Activated CD8-positive, alpha-beta memory T cell treated with anti-CD3 and anti-CD28 coated beads, Interleukin-2, amount 10 ng/mL, durations not matched to agents 7 days and 5 days (primary cell): ENCODE results near the gene CAPRIN1. TPM values are rescaled to one million over a fixed set of nuclear protein-coding genes. Genes with fewer than 3 reads are reported as not detected.
"Not testable (repeated sequence)": the region's sequence is repeated elsewhere in the genome, so short reads cannot be mapped to it uniquely, and the experiment has no call there.

Experiments used
- ATAC-seq: fragments of 150-1000 bp; cut with Tn5 transposase; one replicate; pipeline ENCODE4 v1.10.0; 2021; ENCODE audit warnings: moderate library complexity
- CTCF ChIA-PET: fragments of 350-600 bp; sonication (Branson Sonifier 250); formaldehyde crosslinking; loops from one replicate; lab custom pipeline; 2021; ENCODE audit warnings: antibody characterized with exemption; lab: Charles Lee
- DNase-seq: peaks from one replicate; pipeline ENCODE4 v3.0.0-alpha.2; 2020
- H3K27ac Mint-ChIP-seq: one replicate; pipeline ENCODE4 v1.8.0; 2021; ENCODE audit warnings: mild to moderate bottlenecking, mixed read lengths
- H3K27me3 Mint-ChIP-seq: one replicate; pipeline ENCODE4 v1.8.0; 2021; ENCODE audit warnings: mixed read lengths
- H3K36me3 Mint-ChIP-seq: one replicate; pipeline ENCODE4 v1.8.0; 2021; ENCODE audit warnings: mild to moderate bottlenecking, mixed read lengths
- H3K4me1 Mint-ChIP-seq: one replicate; pipeline ENCODE4 v1.8.0; 2021; ENCODE audit warnings: mixed read lengths
- H3K4me3 Mint-ChIP-seq: one replicate; pipeline ENCODE4 v1.8.0; 2021; ENCODE audit warnings: mild to moderate bottlenecking, moderate library complexity, mixed read lengths
- H3K9me3 Mint-ChIP-seq: one replicate; pipeline ENCODE4 v1.8.0; 2022; ENCODE audit warnings: low read depth, mixed read lengths
- total RNA-seq, 2 experiments: library from RNA; stranded (reverse); gene quantifications; one replicate each; pipeline ENCODE4 v1.2.3, GENCODE V29; 2021

Gene CAPRIN1
- total RNA-seq, 2 experiments from 2014 or later: 227 to 267 TPM

DNA sequence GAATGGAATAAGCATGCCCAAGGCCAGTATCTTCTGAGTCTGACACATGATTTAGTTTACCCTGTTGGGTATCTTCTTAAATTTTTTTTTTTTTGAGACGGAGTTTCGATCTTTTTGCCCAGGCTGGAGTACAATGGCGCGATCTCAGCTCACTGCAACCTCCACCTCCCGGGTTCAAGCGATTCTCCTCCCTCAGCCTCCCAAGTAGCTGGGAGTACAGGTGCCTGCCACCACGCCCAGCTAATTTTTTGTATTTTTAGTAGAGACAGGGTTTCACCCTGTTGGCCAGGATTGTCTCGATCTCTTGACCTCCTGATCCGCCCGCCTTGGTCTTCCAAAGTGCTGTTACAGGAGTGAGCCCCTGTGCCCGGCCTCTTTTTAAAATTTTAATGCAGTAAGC, 2.8 kb downstream of the CAPRIN1 start:
- CTCF ChIA-PET: interaction anchor here (0.9 to 1.4 kb wide), 2 partner anchors 10 to 20 kb away, joined by 3 read pairs; no protein-coding TSS in a partner anchor

DNA sequence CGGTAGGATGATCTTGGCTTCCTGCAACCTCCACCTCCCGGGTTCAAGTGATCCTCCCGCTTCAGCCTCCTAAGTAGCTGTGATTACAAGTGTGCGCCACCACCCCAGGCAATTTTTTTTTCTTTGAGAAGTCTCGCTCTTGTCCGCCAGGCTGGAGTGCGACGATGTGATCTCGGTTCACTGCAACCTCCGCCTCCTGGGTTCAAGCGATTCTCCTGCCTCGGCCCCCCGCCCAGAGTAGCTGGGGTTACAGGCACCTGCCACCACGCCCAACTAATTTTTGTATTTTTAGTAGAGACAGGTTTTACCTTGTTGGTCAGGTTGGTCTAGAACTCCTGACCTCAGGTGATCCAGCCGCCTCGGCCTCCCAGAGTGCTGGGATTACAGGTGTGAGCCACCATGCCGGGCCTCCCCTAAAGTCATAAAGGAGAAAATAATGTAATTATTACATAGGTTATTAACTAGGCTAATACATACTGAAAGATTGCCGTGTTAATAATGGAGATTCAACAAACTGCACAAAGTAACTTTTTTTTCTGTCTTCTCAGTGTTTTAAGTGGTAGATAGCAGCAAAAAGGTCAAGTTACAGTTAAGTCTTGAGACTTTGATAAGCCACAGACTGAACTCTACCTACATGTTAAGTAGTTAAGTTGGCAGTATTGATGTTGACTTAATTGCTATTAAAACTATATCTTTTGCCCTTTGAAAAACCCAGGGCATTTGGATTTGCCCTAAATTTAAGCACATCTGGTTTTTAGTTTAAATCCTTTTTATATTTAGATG, 3.9 kb downstream of the CAPRIN1 start:
- Mint-ChIP-seq H3K9me3 (no peaks in the 10 kb centered on the region), H3K27ac (no peak overlapping the region), H3K36me3 (peaks cover 43% of the 10 kb centered on the region), H3K4me3 (peak overlapping the region; percentile 42), H3K27me3 (no peaks in the 10 kb centered on the region), H3K4me1 (peaks cover 47% of the 10 kb centered on the region)
- ATAC-seq (no peak), DNase-seq (no peak)
- CTCF ChIA-PET: no interaction called here

More for the DNA sequence above, 2.8 kb downstream of the CAPRIN1 start:
- not testable (repeated sequence) for H3K27me3 Mint-ChIP-seq, DNase-seq, ATAC-seq, H3K9me3 Mint-ChIP-seq
- Mint-ChIP-seq H3K36me3 (peaks cover 40% of the 10 kb centered on the region), H3K4me1 (peaks cover 47% of the 10 kb centered on the region), H3K4me3 (peak overlapping the region; percentile 98), H3K27ac (peak overlapping the region; percentile 40)

DNA sequence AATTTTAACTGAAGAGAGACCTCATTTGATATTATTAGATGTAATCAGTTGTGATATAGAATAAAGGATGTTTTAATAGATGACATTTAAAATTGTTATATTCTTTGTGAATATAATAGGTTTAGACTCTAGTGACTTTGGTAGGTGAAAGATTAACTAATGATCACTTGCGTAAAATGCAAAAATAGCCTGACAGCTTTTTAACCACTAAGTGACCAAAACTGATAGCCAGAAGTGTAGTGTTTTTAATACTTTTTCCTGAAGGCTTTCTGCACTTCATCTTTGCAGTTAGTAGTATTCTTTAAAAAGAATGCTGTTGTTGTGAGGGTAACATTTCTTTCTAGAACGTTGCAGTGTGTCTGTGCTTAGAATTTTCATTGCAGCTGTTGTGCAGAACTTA, 5.1 kb downstream of the CAPRIN1 start:
- H3K9me3 Mint-ChIP-seq: no peaks in the 10 kb centered on the region
- DNase-seq (no peak), ATAC-seq (no peak)
- H3K4me3 Mint-ChIP-seq: no peak overlapping the region
- no peak overlapping the region for H3K27ac Mint-ChIP-seq
- peaks cover 44% of the 10 kb centered on the region for H3K4me1 Mint-ChIP-seq
- no peaks in the 10 kb centered on the region for H3K27me3 Mint-ChIP-seq
- CTCF ChIA-PET: interaction anchor here (3.6 kb wide), 1 partner anchor 11 kb away, joined by 12 read pairs; no protein-coding TSS in a partner anchor
- peaks cover 43% of the 10 kb centered on the region for H3K36me3 Mint-ChIP-seq

DNA sequence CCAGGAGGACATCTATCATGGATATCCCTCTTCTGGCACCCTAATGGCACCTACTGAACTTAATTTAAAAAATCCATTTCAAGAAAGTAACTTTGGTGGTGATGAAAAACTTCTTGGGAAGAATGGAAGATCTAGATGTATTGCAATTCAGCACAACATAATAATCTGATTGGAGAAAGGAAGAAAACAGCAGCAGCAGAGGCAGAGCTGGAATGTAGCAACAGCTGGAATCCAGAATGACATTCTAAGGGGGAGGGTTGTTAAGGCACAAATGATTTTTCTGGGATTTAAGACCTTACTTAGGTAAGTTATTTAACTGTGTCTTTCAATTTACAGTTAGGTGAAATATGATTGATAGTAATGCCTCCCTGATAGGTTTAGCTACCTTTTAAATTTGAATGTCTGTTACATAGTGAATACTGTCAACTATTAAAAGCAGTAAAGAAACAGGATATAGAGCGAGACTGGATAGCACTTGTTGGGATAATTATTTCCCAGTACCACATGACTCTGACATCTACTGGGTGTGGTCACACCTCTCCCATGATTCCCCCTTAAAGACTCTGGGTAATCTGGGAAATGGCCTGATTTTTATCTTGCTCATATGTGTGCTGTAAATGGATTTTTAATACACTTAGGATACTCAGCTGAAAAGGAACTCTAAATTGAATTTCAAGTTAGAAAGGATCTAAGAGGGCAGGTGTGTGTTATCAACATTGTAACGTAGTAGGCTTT, 11.7 kb downstream of the CAPRIN1 start:
- Mint-ChIP-seq H3K9me3 (no peaks in the 10 kb centered on the region), H3K27ac (peak overlapping the region; percentile 10), H3K4me3 (no peak overlapping the region), H3K27me3 (no peaks in the 10 kb centered on the region), H3K36me3 (peaks cover 42% of the 10 kb centered on the region), H3K4me1 (peaks cover 59% of the 10 kb centered on the region)
- DNase-seq (no peak), ATAC-seq (no peak)
- CTCF ChIA-PET: interaction anchor here (1.0 to 1.3 kb wide), 2 partner anchors 15 to 16 kb away, joined by 3 read pairs; no protein-coding TSS in a partner anchor

DNA sequence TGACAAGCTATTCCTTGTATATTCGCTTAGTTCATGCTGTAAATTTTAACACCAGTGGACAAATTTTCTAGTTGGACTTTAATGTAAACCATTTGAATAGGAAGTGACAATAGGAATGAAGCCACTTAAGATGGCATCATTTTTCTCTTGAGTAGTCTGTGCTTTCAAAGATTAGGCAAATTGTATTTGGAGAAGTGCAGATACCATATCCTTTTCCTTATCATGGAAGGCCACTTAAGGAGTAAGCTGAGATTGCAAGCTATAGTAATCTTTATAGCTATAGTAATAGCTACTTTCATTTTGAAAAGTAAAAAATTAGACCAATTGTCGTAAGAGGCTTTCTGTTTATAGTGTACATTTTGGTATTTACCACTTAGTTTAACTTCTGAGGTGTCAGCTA, 12.8 kb downstream of the CAPRIN1 start:
- CTCF ChIA-PET: interaction anchor here (0.8 to 1.4 kb wide), 6 partner anchors 11 to 924 kb away, joined by 3 to 6 read pairs (median 4); no protein-coding TSS in a partner anchor
- ATAC-seq (no peak), DNase-seq (no peak)
- Mint-ChIP-seq H3K27ac (peak overlapping the region; percentile 54), H3K4me1 (peaks cover 53% of the 10 kb centered on the region), H3K9me3 (no peaks in the 10 kb centered on the region), H3K36me3 (peaks cover 33% of the 10 kb centered on the region), H3K27me3 (no peaks in the 10 kb centered on the region), H3K4me3 (no peak overlapping the region)

DNA sequence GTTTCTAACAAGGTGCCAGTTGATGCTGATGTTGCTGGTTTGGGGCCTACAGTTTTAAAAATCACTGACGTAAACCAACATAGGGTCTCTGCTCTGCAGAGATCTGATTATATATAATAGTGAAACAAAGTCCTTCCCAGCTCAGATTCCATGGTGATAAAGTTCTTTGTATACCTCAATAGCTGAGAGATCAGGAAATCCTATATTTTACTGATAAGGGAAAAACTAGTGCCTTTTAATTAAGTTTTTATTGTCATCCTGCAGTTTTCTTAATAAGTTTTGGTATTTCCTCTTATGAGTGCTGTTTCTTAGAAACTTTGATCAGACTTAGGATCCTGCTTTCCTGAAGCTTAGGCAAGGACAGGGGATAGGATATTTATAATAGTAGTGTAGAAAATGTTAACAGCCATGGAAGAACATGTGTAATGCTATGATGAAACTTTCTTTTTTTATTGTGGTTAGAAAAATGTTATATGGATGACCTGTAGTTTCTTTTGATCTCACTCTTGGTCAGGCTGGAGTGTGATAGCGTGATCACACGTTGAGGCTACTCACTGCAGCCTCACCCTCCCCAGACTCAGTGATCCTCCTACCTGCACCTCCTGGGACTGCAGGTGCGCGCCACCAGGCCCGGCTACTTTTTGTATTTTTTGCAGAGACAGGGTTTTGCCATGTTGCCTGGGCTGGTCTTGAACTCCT, 14.1 kb downstream of the CAPRIN1 start:
- Mint-ChIP-seq H3K27ac (peak overlapping the region; percentile 63), H3K4me1 (peaks cover 55% of the 10 kb centered on the region), H3K9me3 (no peaks in the 10 kb centered on the region), H3K27me3 (no peaks in the 10 kb centered on the region), H3K36me3 (peaks cover 31% of the 10 kb centered on the region), H3K4me3 (no peak overlapping the region)
- ATAC-seq (peak; percentile 48), DNase-seq (no peak)
- CTCF ChIA-PET: interaction anchor here (2.1 kb wide), 1 partner anchor 20 kb away, joined by 4 read pairs; no protein-coding TSS in a partner anchor

DNA sequence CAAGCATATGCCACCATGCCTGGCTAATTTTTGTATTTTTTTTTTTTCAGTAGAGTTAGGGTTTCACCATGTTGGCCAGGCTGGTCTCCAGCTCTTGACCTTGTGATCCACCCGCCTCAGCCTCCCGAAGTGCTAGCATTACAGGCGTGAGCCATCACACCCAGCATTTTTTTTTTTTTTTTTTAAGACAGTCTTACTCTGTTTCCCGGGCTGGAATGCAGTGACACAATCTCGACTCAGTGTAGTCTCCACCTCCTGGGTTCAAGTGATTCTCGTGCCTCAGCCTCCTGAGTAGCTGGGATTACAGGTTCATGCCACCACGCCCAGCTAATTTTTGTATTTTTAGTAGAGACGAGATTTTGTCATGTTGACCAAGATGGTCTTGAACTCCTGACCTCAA, 15.2 kb downstream of the CAPRIN1 start:
- not testable (repeated sequence) for H3K4me3 Mint-ChIP-seq, ATAC-seq, H3K27me3 Mint-ChIP-seq, H3K9me3 Mint-ChIP-seq, DNase-seq
- CTCF ChIA-PET: interaction anchor here (2.1 to 2.8 kb wide), 2 partner anchors 9 to 19 kb away, joined by 4 to 12 read pairs; no protein-coding TSS in a partner anchor
- Mint-ChIP-seq H3K36me3 (peaks cover 33% of the 10 kb centered on the region), H3K4me1 (peaks cover 60% of the 10 kb centered on the region), H3K27ac (peak overlapping the region; percentile 62)

DNA sequence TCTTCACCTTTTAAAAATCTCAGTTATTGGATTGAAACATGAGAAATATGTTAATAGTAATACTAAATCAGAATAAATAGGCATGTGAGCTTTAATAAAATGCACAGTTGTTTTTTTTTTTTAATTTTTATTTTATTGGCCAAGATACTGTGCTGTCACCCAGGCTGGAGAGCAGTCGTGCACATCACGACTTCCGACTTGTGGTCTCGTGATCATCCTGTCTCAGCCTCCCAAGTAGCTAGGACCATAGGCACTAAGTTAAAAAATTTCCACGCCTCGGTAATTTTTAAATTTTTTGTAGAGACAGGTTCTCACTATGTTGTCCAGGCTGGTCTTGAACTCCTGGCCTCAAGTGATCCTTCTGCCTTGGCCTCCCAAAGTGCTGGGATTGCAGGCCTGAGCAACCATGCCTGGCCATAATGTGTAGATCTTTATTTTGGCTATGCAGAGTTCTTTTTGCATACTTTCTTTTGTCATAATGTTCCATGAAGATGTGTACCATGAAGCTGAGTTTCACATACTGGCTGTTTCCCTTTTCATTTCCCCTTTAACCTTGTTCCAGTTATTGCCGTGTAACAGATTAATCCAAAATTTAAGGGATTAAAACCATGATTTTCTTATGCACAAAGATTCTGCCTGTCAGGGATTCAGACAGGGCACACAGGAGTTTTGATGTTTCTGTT, 16.0 kb downstream of the CAPRIN1 start:
- H3K36me3 Mint-ChIP-seq: peaks cover 33% of the 10 kb centered on the region

DNA sequence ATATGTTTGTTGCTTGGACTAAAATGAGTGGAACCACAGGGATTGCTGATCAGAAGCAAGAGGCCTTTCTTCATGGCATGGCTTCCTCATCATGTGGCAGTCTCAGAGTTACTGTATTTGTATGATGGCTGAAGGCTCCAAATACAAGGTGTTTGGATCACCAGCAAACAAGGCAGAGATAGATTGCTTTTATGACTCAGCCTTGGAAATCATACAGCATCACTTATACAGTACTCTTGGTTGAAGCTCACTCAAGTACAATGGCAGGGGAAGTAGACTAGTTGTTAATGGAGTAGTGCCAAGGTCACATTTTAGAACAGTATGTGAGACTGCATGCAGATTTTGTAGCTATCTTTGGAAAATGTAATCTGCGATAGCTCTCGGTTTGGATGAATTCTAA, 16.6 kb downstream of the CAPRIN1 start:
- Mint-ChIP-seq H3K4me3 (no peak overlapping the region), H3K27me3 (no peaks in the 10 kb centered on the region), H3K4me1 (peaks cover 57% of the 10 kb centered on the region), H3K9me3 (no peaks in the 10 kb centered on the region), H3K36me3 (peaks cover 31% of the 10 kb centered on the region), H3K27ac (peak overlapping the region; percentile 14)
- DNase-seq (no peak), ATAC-seq (no peak)
- CTCF ChIA-PET: interaction anchor here (2.8 kb wide), 1 partner anchor 10 kb away, joined by 12 read pairs; no protein-coding TSS in a partner anchor

More for the DNA sequence above, 16.0 kb downstream of the CAPRIN1 start:
- peaks cover 59% of the 10 kb centered on the region for H3K4me1 Mint-ChIP-seq
- DNase-seq: no peak
- H3K9me3 Mint-ChIP-seq: no peaks in the 10 kb centered on the region
- H3K27me3 Mint-ChIP-seq: no peaks in the 10 kb centered on the region
- ATAC-seq: peak; percentile 43
- CTCF ChIA-PET: interaction anchor here (2.8 kb wide), 1 partner anchor 10 kb away, joined by 12 read pairs; no protein-coding TSS in a partner anchor
- no peak overlapping the region for H3K4me3 Mint-ChIP-seq
- H3K27ac Mint-ChIP-seq: peak overlapping the region; percentile 14

DNA sequence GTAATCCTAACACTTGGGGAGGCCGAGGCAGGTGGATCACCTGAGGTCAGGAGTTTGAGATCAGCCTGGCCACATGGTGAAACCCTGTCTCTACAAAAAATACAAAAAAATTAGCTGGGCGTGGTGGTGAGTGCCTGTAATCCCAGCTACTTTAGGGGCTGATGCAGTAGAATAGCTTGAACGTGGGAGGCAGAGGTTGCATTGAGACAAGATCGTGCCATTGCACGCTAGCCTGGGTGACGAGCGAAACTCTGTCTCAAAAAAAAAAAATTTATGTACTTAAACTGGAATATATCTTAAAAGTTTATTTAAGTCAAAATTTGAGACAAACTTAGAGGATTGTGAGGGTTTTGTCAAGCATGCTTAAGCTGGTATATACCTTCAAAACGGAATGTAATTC, 19.8 kb downstream of the CAPRIN1 start:
- Mint-ChIP-seq H3K36me3 (peaks cover 35% of the 10 kb centered on the region), H3K4me1 (peaks cover 51% of the 10 kb centered on the region)
- not testable (repeated sequence) for ATAC-seq, H3K4me3 Mint-ChIP-seq, H3K9me3 Mint-ChIP-seq, H3K27me3 Mint-ChIP-seq, DNase-seq, H3K27ac Mint-ChIP-seq
- CTCF ChIA-PET: interaction anchor here (0.6 kb wide), 1 partner anchor 89 kb away, joined by 4 read pairs; no protein-coding TSS in a partner anchor

DNA sequence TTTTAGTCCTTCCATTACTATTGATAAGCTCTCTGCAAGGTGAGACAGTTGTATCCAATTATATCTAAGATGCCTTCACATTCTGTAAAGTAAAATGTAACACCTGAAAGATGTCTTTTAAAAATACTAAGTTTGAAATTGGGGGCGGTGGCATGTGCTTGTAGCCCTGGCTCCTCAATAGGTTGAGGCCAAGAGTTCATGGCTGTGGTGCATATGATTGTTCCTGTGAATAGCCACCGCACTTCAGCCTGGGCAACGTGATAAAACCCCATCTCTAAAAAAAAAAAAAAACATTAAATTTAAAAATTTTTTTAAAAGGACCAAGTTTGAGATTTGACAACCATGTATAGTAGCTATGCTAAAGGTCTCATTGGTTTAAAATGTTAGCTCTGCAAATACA, 20.5 kb downstream of the CAPRIN1 start:
- CTCF ChIA-PET: interaction anchor here (0.6 to 0.9 kb wide), 2 partner anchors 90 to 102 kb away, joined by 4 read pairs; no protein-coding TSS in a partner anchor
- H3K4me1 Mint-ChIP-seq: peaks cover 47% of the 10 kb centered on the region
- H3K27me3 Mint-ChIP-seq: no peaks in the 10 kb centered on the region
- no peaks in the 10 kb centered on the region for H3K9me3 Mint-ChIP-seq
- H3K36me3 Mint-ChIP-seq: peaks cover 38% of the 10 kb centered on the region
- DNase-seq (no peak), ATAC-seq (no peak)
- H3K27ac Mint-ChIP-seq: peak overlapping the region; percentile 11
- H3K4me3 Mint-ChIP-seq: no peak overlapping the region

DNA sequence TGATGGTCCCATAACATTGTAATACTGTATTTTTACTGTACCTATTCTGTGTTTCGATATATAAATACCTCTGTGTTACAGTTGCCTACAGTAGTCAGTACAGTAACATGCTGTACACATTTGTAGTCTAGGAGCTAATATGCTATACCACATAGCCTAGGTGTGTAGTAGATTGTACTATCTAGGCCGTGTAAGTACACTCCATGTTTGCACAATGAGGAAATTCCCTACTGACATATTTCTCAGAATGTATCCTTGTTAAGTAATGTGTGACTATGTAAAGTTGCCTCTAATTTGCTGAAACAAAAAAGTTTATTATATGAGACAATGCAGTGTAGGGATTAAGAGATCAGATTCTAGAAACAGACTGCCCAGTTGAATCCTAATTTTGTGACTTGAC, 21.3 kb downstream of the CAPRIN1 start:
- Mint-ChIP-seq H3K4me3 (no peak overlapping the region), H3K9me3 (no peaks in the 10 kb centered on the region), H3K4me1 (peaks cover 47% of the 10 kb centered on the region), H3K27ac (no peak overlapping the region), H3K27me3 (no peaks in the 10 kb centered on the region), H3K36me3 (peaks cover 43% of the 10 kb centered on the region)
- DNase-seq: no peak
- ATAC-seq: no peak
- CTCF ChIA-PET: interaction anchor here (0.9 kb wide), 1 partner anchor 101 kb away, joined by 4 read pairs; no protein-coding TSS in a partner anchor
